Measurements from ENCODE around the gene LMNA.

DNA sequence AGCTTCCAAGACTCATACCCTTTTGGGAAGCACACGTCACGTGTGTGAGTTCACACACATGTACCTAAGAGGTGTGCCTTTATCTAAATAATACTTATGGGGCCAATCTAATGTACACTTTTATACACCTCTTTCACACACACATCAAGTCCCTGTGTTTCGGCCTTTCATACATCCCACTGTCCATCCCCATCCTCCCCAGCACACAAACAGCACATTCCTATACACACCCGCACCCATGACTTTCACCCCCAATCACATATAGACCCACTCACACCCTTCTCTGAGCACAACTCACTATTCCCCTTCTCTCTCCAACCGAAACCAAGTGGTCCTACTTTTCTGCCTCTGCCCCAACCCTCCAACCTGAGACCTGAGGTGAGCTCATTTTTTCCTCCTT is 35.8 kb upstream of the LMNA start:
- TF ChIP-seq, protein P1, sequence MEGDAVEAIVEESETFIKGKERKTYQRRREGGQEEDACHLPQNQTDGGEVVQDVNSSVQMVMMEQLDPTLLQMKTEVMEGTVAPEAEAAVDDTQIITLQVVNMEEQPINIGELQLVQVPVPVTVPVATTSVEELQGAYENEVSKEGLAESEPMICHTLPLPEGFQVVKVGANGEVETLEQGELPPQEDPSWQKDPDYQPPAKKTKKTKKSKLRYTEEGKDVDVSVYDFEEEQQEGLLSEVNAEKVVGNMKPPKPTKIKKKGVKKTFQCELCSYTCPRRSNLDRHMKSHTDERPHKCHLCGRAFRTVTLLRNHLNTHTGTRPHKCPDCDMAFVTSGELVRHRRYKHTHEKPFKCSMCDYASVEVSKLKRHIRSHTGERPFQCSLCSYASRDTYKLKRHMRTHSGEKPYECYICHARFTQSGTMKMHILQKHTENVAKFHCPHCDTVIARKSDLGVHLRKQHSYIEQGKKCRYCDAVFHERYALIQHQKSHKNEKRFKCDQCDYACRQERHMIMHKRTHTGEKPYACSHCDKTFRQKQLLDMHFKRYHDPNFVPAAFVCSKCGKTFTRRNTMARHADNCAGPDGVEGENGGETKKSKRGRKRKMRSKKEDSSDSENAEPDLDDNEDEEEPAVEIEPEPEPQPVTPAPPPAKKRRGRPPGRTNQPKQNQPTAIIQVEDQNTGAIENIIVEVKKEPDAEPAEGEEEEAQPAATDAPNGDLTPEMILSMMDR (IDR thresholded peaks at IDR 0.05) = no peak
- no peak for TF ChIP-seq EP300 (IDR thresholded peaks at IDR 0.05)
